Stimulated activated CD8-positive, alpha-beta memory T cell treated with anti-CD3 and anti-CD28 coated beads, Interleukin-7, amount 100 ng/mL, for 24 hours (primary cell): Measurements from ENCODE around the gene GREM2.

ENCODE experiments used
- DNase-seq: peaks from one replicate; pipeline ENCODE4 v3.0.0-alpha.2; 2020; ENCODE audit warnings: low read depth

Gene GREM2

DNA sequence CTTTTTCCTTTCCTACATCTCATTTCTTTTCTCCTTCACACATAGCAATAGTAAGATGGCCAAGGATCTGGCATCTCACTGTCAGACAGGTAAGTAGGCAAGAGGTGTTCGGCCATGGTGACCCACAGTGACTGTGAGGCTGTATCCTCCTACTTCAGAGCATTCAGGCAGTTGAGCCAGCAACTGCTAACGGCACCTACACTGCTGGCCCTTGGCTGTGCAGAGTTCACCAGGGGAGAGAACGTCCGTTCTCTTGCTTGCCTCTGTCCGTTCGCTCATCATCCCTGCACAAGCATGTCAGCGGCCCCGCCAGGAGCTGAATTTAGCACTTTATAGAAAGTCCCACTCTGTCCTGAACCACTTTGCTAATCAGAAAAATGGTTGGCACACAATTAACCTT lies 113.6 kb downstream of the GREM2 start:
- no peak for DNase-seq

DNA sequence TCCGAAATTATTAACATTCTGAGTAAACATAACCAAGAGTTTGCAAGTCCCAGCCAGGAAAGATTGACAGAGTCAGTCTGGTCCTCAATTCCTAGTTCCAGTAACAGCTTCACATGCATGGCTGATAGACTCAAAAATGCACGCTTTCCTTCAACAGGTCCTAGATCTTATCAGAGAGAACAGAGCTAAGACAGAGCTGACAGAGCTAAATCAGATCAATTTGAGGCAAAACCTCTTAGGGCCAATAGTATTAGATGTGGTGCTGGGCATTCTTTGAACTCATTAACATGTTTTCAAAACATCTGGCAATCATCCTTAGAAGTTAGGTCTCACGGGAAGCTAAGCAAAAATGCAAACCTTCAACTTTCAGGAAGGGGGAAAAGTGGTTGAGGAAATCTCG lies 114.0 kb downstream of the GREM2 start:
- no peak for DNase-seq

DNA sequence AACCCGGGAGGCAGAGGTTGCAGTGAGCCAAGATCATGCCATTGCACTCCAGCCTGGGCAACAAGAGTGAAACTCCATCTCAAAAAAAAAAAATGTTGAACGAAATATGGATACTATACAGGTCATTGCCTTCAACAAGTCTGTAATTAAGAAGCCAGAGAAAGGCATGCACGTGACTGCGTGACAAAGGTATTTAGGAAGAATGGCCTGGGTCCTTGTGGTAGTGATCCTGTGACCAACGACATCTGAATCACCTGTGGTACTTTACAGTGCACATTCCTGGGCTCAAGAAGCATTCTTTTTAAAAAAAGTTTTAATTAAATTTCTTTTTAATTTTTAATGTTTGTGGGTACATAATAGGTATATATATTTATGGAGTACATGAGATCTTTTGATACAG lies 115.0 kb downstream of the GREM2 start:
- no peak for DNase-seq

DNA sequence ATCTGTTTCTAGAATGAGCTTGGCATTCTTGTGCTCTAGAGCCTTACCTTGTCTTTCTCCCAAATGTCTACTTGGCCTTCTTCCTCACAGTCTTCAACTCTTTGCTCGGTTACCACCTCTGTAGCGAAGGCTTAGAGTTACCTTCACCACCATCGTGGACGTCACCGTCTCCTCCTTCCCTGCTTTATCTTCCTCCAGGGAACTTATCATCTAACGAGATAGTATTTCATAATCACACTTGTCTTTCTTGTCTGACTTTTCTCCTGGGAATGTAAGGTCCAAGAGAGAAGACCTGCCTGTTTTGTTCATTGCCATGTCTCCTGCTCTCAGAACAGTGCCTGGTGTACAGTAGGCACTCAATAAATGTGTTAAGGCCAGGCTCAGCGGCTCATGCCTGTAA lies 115.6 kb downstream of the GREM2 start:
- no peak for DNase-seq

DNA sequence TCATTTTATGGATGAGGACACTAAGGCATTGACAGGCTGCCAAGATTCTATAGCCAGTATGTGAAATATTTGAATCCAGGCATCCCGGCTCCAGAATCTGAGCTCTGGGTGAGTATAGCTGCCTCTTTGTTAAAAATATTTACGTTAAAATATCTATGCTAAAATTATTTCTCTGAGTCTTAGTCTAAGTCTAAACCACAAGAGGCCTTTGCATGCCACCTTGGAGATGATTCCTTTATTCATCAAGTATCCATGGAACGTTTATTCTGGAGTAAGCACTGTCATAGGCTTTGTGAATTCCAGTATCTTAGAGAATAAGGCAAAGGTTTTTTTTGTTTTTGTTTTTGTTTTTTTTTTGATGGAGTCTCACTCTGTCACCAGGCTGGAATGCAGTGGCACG lies 116.4 kb downstream of the GREM2 start:
- no peak for DNase-seq

DNA sequence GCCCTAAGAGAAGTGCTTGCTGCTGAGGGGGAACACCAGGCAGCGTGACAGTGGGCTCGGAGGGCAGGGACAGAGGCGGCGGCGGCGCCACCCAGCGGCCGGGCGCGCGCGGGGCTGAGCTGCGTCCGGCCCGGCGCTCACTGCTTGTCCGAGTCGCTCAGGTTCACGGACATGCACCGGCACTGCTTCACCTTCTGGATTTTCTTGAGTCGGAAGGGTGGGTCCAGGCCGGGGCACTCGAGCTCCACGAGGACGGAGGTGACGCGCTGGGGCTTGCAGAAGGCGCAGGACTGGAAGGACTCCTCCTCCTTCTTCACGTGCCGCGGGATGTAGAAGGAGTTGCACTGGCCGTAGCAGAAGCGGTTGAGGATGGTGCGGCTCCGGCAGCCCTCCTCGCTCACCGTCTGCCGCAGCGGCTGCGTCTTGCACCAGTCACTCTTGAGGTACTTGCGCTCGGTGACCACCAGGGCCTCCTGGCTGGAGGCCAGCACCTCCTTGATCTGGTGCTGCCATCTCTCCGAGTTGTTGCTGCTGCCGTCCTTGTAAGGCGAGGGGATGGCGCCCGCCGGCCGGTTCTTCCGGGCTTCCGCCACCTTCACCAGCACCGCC lies 119.0 kb downstream of the GREM2 start:
- no peak for DNase-seq

DNA sequence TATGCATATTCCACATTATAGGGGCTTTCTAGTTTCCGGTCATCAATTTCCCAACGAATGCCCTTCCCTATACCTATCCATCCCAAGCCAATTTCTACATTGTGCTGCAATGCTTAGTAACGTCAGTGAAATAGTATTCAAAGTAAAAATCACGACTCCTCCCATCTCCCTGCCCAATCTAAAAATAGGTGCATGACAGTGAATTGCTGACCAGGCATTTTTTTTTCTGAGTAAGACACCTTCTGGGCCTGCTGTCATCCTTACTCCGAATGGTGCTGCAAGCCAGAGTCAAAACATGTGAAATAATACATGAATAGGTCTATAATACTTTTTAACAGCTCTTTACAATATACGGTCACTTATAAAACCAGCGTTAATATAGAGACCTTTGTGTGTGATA lies 120.2 kb downstream of the GREM2 start:
- DNase-seq = no peak

DNA sequence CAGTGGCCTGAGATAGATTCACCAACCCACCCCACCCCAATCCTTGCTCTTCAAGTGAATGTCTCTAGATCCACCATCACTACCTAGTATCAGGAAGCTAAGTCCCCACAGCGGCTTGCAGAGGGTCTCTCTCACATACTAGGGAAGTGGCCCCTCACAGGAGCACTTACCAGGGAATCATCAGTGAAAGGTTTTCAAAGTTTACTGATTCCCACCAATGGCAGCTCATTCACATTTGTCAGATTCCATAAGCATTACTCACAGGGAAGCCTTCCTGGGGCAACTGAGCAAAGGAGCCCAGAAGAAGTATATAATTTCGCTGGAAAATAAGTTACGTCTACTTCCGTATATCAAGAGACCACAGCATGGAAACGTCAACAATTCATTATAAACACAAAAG lies 120.8 kb downstream of the GREM2 start:
- DNase-seq = no peak

DNA sequence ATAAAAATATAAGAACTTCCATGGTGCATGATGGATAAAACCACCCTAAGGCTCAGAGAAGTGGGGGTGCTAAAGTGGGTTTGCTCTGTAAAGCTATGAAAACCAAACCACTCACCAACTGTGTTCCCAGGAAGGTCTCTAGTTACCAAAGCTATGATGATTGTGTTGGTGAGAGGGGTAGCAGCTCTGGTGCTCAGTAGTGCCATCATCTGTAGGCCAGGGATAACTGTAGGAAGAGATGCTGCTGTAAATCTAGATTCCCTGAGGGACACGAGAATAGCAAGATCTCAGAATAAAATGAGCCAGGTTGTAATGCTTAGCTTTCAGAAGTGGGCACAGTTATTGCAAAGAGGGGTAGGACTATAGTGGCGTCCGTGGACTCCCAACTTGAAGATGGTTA lies 124.5 kb downstream of the GREM2 start:
- DNase-seq = no peak

DNA sequence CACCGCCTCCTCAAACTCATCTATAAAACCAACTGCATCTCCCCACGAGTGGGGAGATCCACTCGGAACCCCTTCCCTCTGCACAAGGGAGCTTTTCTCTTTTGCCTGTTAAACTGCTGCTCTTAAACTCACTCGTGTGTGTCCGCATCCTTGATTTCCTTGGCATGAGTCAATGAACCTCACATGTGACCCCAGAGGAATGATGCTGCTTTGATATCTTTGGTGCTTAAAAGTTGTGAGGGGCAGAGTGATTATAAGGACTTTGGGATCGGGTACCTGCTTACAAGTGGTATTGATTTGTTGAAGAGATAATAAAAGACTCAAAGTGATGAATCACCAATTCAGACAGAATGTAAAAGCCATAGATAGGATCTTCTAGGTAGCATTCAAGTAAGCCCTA lies 125.3 kb downstream of the GREM2 start:
- DNase-seq = no peak

DNA sequence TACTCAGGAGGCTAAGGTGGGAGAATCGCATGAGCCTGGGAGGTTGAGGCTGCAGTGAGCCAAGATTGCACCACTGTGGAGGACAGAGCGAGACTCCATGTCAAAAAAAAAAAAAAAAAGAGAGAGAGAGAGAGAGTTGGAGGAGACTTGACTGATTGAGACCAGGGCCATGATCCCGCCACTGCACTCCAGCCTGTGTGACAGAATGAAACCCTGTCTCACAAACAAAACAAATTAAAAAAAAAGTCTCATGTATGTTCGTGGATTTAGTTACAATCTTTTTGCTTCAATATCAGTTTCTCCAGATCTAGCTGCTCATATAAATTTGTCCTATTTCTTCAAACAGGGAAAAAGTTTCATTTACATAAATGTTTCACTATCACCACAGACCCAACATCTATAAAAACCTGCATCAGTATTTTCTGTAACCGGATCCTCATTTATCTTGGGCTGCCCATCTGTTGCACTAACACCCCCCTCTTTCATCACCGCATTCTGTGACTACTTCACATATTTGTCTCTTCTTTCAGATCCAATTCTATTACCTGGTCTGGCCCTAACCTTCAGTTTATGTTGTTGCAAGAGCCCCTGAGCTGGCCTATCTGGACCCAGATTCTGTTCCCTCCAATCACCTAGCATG lies 127.0 kb downstream of the GREM2 start:
- DNase-seq = no peak

DNA sequence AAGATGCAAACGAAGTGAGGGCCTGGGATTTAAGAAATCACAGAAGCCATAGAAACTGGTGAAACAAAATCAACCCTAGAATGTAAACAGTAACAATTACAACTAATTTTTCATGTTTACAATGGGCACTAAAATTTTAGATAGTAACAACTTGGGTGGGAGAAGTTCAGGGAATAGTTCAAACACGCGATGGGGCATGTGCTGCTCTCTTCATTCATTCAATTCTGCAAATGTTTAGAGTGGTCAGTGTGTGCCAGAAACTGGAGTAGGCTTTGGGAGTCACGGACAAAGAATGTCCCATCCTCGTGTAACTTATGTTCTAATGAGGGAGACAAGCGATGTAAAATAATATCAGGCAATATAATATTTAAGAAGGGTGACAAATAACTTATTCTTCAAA lies 133.4 kb downstream of the GREM2 start:
- DNase-seq = no peak

DNA sequence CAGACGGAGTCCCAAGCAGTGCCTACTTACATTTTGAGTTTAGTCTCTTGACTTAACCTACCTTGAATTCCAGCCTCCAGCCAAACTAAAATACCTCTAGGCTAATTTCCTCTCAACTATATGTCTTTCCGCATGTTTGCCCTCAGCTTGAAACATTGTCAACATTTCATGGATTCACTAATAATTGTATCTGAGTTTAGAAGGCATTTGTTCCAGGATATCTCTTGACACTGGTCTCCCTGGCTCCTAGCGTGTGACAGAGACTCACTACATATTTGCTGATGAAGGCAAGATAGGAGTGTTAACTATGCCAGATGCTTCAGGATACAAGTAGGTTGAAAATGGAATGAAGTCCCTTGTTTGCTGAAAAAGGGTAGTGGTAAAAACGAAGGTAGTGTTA lies 136.1 kb downstream of the GREM2 start:
- DNase-seq = no peak

DNA sequence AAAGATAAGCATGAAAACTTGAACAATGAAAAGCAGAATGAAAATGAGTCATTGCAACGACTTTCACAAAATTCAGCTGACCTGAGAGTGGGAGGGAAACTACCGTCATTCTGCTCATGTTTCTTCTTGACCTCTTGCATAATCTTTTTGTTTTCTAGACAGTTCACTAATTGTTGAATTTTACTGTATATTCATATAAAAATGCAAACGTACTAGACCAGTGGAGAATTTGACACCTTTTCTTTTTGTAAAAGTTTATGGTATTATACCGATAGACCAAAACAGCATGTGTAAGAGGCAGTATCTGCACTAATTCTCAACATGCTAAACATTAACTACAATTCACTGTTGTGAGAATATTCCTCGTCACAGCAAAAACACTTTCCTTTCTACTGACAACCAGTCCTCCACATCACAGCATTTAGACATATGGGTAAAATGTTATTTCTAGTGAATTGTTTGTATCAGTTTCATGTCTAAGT lies 137.8 kb downstream of the GREM2 start:
- DNase-seq = no peak

DNA sequence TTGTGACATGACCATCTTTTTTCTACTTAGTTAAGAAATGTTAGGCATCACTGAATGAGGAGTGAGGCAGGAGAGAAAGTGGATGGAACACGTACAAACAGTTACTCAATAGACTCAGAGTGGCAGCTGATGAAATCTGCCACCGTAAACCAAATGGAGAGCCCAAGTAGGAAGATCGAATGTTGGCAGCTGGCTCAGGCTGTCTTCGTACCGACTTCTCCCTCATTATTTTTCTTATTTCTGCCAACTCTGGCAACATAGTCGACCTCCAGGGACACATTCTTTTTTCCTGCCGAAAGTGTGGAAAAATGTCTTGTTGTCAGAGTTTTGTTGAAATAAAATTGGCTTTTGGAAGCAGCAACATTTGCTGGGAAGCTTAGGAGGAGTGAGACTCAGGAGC lies 143.3 kb downstream of the GREM2 start:
- no peak for DNase-seq

DNA sequence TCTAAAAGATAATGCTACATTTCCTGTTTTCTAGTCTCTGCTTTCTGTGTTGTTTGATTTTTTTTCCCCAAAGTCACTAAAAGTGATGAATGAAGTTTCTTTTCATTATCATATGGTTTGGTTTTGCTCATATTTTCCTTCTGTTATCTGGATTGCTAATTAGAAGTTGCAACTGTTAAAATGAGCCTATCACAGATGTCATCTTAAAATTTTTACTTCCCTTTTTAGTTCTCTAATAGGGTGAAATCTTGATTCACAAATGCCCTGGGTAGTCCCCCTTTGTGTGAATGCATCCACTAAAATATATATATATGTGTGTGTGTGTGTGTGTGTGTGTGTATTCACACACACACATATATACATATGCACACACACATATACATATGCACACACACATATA lies 144.1 kb downstream of the GREM2 start:
- DNase-seq = no peak

DNA sequence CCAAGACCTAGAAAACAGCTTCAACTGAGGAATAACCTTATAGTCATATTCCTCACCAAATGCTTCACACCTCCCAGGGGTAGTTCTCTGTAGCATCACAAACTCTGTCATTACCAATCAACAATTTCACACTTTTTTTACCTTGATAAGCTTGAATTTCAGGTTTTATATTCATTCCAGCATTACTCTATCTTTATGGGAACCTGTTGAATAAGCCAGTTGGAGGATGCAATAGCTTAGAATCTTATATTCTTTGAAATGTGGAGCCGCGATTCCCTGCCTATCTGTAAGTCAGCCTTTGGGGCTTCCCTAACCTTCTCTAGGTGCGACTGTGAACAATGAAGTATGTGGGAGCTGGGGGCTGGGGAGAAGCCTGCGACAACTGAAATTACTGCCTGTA lies 145.4 kb downstream of the GREM2 start:
- DNase-seq = no peak

DNA sequence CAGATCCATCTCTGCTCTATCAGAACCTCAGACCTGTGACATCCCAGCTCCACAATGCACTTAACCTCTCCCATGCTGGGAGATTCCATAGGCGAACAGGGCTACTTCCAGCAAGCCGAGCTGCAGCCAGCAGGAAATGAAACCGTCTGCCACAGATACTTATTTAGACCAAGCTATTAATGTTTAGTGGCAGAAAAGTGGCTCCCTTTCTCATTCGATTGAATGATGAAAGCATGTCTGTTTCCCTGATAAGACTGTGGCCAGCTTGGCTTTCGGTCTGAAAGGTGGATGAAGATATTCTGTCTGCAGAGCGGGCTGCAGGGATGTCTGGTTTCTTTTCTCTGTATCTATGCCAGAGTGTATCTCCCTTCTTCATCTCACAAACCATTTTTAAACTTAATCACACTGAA lies 146.4 kb downstream of the GREM2 start:
- DNase-seq = no peak

DNA sequence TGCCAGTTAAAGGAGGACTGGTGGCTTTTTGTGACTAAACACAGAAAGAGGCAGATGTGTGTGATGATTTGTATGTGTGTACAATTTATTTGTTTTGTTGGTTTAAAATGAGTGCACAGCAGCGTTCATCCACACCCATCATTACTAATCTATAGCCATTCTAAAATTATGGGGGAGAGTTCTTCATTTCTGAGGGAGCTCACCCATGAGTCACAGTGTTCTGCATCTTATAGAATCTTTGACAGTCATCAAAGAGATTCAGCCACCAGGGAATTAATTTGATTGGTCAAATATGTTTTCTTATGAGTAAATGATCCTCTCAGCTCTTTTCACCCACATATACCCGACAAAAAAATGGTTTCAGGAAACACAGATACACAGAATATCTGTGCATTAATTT lies 147.9 kb downstream of the GREM2 start:
- no peak for DNase-seq

DNA sequence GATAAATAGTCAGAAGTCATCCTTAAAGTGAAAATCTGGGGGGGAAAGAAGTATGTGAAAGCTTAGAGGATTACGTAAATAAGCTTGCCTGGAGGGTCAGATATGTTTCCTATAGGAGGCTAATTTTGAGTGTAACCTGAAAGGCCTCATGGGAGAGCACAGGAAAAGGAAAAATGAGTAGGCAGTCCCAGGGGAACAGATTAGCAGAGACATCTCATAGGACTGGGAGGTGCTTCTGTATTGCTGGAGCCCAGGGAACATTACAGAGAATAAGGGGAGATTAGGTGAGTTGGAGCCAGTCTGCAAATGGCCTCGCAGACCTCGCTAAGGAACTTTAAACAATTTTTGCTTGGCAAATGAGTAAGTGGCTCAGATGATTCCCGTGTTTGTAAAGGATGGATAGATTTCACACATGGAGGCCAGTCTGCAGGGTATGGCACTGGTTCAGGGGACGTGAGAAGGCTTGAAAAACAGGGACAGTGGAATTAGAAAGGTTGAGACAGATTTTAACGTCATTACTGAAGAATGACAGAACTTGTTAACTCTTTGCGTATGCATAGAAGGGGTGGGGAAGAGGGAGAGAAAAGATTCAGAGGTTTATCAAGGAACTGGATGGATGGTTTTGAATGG lies 149.1 kb downstream of the GREM2 start:
- DNase-seq = no peak

DNA sequence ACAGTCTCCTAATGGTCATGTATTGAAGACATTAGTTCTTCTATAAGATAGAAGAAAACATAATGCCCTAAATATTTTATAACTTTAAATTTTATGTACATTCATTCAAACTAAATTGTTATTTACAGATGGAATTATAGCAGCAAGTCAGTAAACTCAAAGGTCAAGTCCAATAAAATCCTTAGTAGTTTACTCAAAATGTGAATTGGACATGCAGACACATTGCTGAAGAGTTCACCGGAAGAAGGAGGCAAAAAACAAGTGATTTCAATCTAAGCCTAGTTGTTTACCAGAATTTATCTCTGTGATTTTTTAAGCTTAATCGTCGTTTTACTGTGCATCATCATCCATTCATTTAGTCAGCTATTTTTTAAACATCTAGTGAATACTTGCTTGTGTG lies 149.7 kb downstream of the GREM2 start:
- no peak for DNase-seq

DNA sequence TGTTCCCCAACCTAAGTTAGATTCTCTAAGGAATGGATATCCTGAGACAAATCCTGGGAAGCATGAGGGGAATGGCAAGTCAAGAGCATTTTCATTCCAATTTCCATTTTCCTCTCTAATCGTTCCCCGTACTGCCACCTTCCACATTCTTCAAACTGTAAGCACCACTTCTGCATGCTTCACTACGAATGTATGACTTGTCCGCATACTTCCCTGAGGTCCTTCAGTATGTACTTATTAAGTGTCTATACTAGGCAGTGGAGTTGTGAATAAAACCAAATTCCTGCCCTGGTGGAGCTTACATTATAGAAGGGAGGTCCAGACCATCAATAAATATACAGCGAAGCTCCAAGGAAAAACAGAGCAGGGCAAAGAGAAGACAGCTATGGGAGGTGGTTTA lies 154.8 kb downstream of the GREM2 start:
- no peak for DNase-seq

DNA sequence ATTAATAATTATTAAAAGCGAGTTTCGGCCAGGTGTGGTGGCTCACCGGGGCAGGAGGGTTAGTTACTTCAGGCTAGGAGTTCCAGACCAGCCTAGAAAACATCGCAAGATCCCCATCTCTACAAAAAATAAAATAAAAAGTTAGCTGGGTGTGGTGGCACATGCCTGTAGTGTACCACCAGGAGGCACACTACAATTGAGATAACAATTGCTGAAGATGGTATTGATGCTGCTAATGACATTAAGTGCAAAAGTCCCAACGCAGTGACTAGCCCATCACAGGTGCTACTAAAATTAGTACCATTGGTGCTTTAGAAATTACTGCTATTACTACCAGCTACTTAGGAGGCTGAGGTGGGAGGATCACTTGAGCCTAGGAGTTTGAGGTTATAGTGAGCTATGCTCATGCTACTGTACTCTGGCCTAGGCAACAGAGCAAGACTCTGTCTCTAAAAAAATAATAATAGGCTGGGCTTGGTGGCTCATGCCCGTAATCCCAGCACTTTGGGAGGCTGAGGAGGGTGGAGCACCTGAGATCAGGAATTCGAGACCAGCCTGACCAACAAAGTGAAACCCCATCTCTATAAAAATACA lies 156.6 kb downstream of the GREM2 start:
- DNase-seq = no peak
